IPS-15b (cell line): Measurements from ENCODE around the gene PLPPR3.
"Not testable (repeated sequence)": the region's sequence is repeated elsewhere in the genome, so short reads cannot be mapped to it uniquely, and the experiment has no call there.

Experiments used
- H3K27me3 ChIP-seq: one replicate; pipeline ENCODE4 v1.6.1; 2013; ENCODE audit warnings: low read length; ENCODE audit not compliant: control insufficient read depth, insufficient read depth
- H3K36me3 ChIP-seq: one replicate; pipeline ENCODE4 v1.6.1; 2013; ENCODE audit warnings: low read length; ENCODE audit not compliant: control insufficient read depth, insufficient read depth
- H3K4me1 ChIP-seq: one replicate; pipeline ENCODE4 v1.6.1; 2013; ENCODE audit warnings: mild to moderate bottlenecking, low read length; ENCODE audit not compliant: control insufficient read depth, insufficient read depth
- H3K4me3 ChIP-seq: one replicate; pipeline ENCODE4 v1.5.1; 2013; ENCODE audit warnings: low read depth, low read length
- H3K9ac ChIP-seq: one replicate; pipeline ENCODE4 v1.6.1; 2013; ENCODE audit warnings: low read depth, mild to moderate bottlenecking, low read length
- H3K9me3 ChIP-seq: one replicate; pipeline ENCODE4 v1.6.1; 2013; ENCODE audit warnings: mild to moderate bottlenecking, low read length; ENCODE audit not compliant: control insufficient read depth, insufficient read depth

The PLPPR3 gene

DNA sequence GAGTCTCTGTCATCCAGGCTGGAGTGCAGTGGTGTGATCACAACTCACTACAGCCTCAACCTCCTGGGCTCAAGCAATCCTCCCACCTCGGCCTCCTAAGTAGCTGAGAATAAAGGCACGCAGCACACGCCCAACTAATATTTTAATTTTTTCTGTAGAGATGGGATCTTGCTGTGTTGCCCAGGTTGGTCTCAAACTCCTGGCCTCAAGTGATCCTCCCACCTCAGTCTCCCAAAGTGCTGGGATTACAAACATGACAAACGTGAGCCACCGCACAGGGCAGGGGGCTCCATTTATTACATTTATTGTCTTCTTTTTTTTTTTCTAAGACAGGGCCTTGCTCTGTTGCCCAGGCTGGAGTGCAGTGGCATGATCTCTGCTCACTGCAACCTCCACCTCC lies 1.5 kb downstream of the PLPPR3 start:
- not testable (repeated sequence) for H3K36me3 ChIP-seq, H3K4me1 ChIP-seq, H3K9me3 ChIP-seq, H3K27me3 ChIP-seq, H3K4me3 ChIP-seq, H3K9ac ChIP-seq

DNA sequence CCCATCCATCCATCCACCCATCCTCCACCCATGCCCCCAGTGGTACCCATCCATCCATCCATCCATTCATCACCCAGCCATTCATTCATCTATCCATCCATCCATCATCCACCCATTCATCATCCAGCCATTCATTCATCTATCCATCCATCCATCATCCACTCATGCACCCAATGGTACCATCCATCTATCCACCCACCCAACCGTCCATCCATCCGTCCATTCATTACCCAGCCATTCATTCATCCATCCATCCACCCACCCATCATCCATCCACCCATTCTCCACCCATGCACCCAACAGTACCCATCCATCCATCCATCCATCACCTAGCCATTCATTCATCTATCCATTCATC lies 5.3 kb downstream of the PLPPR3 start:
- Histone ChIP-seq H3K36me3 (peaks cover 13% of the 10 kb centered on the region), H3K4me1 (no peaks in the 10 kb centered on the region), H3K27me3 (no peaks in the 10 kb centered on the region), H3K9me3 (no peaks in the 10 kb centered on the region), H3K9ac (no peak overlapping the region), H3K4me3 (no peak overlapping the region)

DNA sequence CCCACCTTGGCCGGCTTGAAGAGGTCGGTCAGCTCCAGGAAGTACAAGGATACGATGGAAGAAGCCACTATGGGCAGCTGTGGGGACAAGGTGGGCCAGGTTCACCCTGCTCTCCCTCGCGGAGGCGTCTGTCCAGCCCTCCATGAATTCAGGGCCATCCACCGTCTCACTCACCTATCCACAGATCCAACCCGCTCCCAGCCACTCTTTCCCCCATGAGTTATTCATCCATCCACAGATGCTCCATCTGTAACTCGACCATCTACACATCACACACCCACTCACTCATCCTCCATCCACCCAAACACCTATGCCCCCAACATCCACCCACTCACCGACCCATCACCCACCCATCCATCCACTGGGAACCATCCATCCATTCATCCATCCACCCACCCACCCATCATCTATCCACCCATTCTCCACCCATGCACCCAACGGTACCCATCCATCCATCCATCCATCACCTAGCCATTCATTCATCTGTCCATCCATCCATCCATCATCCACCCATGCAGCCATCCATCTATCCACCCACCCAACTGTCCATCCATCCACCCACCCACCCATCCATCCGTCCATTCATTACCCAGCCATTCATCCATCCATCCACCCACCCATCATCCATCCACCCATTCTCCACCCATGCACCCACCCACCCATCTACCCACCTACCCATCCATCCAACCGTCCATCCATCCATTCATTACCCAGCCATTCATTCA lies 5.8 kb downstream of the PLPPR3 start:
- H3K9me3 ChIP-seq: no peaks in the 10 kb centered on the region
- H3K36me3 ChIP-seq: peaks cover 18% of the 10 kb centered on the region
- no peaks in the 10 kb centered on the region for H3K27me3 ChIP-seq
- H3K4me3 ChIP-seq: no peak overlapping the region
- H3K4me1 ChIP-seq: no peaks in the 10 kb centered on the region
- no peak overlapping the region for H3K9ac ChIP-seq

DNA sequence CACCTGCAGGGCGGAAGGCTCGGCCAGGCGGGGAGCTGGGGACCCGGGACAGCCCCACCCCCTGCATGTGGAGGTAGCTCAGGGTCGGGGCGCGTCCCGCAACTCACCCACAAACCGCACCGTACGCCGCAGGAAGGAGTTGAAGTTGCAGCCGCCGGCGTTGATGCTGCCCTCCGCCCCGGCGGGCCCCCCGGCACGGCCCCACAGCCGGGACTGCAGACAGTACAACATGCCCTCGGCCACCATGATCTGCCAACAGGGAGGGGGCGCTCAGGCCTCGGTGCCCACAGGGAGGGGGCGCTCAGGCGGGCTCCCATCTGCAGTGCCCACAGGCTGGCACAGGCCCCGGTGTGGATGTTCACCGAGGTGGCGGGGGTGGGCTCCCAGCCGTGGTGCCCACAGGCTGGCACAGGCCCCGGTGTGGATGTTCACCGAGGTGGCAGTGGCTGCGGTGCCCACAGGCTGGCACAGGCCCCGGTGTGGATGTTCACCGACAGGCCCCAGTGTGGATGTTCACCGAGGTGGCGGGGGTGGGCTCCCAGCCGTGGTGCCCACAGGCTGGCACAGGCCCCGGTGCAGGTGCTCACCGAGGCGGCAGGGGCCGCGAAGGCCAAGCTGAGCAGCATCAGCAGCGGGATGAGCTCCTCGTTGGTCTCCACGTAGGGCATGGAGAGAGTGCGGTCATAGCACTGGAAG lies 6.5 kb downstream of the PLPPR3 start:
- no peaks in the 10 kb centered on the region for H3K4me1 ChIP-seq

DNA sequence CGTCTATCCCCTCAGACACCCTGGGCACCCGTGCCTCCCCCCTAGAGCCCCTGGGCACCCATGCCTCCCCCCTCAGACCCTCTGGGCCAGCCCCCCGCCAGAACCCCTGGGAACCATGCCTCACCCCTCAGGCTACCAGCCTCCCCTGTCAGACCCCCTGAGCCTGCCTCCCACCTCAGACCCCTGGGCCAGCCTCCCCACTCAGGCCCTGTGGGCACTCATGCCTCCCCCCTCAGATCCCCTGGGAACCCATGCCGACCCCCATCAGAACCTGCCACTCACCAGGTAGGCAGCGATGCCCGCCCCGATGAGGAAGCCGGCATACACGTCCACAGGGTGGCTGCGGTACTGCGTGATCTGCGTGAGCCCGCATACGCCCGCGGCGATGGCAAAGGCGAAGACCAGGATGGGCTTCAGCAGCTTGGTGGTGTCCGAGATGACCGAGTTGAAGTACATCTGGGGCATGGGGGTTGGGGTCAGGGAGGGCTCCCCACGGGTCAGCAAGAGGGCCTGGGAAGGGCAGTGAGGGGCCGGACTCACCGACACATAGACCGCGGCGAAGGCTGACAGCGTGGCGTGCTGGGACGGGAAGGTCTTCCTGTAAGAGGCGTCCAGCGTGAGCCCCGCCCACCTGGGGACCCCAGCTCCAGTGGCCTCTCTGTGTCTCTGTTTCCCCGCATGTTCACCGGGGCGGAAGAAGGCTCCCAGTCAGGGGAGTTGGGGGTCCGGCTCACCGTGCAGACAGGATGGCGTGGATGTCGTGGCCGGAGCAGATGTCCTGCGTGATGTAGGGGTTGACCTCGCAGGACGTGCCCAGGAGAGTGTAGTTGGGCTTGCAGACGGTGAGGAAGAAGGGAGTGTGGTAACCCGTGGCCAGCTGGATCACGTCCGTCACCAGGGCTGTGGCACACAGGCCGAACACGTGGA lies 7.3 kb downstream of the PLPPR3 start:
- Histone ChIP-seq H3K4me3 (no peak overlapping the region), H3K36me3 (peaks cover 34% of the 10 kb centered on the region), H3K9me3 (no peaks in the 10 kb centered on the region), H3K4me1 (no peaks in the 10 kb centered on the region), H3K9ac (no peak overlapping the region), H3K27me3 (no peaks in the 10 kb centered on the region)

More for the DNA sequence above, 6.5 kb downstream of the PLPPR3 start:
- Histone ChIP-seq H3K4me3 (no peak overlapping the region), H3K36me3 (peaks cover 25% of the 10 kb centered on the region), H3K27me3 (no peaks in the 10 kb centered on the region), H3K9ac (no peak overlapping the region), H3K9me3 (no peaks in the 10 kb centered on the region)

DNA sequence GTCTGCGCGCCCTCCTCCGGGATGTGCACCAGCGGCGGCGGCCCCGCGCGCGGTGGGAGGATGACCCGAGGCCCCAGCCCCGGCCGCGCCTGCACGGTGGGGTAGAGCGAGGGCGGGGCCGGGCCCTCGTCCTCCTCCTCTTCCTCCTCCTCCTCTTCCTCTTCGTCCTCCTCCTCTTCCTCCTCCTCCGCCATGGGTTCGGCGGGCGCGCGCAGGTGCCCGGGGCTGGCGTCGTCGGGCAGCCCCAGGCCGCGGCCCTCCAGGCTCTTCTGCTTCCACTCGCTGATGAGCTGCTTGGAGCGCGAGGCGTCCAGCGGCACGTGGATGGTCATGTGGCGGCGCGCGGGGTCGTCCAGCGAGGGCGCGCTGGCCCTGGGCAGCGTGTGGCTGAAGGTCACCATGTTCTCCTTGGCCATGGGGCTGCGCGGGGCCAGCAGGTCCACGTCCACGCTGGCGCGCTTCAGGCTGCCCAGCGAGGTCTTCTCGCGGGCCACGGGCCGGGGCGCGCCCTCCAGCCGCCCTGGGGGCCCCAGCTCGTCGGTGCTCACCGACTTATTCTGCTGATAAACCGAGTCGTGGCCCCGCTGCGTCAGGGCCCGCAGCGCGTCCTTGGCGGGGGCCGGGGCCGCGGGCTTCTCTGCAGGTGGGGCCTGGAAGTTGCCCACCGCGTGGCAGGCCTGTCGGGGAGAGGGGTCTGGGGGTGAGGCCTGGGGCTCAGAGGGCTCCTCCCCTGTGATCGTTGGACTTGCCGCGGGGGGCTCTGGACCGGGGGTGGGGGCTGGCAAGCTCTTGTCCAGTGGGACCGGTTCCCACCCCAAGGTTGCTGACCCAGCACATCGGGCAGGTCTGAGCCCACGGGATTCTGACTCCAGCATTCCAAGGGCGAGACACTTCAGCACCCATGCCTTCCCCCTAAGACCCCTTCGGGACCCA lies 8.3 kb downstream of the PLPPR3 start:
- no peaks in the 10 kb centered on the region for H3K4me1 ChIP-seq
- no peak overlapping the region for H3K9ac ChIP-seq
- H3K4me3 ChIP-seq: no peak overlapping the region
- H3K27me3 ChIP-seq: no peaks in the 10 kb centered on the region
- no peaks in the 10 kb centered on the region for H3K9me3 ChIP-seq
- H3K36me3 ChIP-seq: peaks cover 42% of the 10 kb centered on the region

DNA sequence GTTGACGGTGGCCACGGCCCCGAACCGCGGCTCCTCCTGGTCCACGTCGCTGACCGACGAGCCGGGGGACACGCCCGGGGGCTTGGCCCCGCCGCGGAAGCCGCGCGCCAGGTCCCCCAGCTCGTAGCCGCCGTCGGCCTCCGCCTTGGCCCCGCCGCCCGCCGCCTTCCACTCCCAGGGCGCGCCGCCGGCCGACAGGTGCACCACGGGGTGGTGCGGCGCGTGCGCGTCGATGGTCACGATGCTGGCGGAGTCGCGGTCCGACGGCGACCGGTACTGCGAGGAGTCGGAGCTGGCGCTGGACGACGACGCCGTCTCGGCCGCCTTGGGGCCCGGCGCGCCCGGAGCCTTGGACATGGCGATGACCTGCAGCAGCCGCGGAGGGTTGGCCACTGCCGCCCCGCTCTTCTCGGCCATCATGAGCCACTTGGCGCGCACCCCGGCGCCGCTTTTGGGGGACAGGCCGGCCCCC lies 9.0 kb downstream of the PLPPR3 start:
- Histone ChIP-seq H3K9ac (no peak overlapping the region), H3K27me3 (no peaks in the 10 kb centered on the region), H3K4me3 (no peak overlapping the region), H3K4me1 (no peaks in the 10 kb centered on the region), H3K36me3 (peaks cover 46% of the 10 kb centered on the region), H3K9me3 (no peaks in the 10 kb centered on the region)

DNA sequence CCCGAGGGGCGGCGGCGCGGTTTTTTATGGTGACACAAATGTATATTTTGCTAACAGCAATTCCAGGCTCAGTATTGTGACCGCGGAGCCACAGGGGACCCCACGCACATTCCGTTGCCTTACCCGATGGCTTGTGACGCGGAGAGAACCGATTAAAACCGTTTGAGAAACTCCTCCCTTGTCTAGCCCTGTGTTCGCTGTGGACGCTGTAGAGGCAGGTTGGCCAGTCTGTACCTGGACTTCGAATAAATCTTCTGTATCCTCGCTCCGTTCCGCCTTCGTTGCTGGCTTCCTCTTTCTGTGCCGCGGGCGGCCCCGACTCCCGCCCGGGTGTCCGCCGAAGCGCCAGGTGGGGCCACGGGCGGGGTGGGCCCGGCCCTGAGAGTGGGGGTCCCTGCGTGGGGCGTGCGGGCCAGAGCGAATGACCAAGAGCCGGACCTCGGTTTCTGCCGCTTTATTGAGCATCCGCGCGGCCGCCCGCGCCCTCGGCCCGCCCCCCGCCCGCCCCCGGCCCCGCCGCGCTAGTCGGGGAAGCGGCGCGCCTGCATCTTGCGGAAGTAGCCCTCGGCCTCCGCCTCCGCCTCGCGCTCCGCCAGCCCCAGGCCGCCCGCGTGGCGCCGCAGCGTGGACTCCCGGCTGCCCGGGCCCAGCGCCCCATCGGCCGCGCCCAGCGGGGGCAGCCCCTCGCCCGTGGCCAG lies 9.6 kb downstream of the PLPPR3 start:
- no peaks in the 10 kb centered on the region for H3K27me3 ChIP-seq
- H3K4me3 ChIP-seq: no peak overlapping the region
- peaks cover 50% of the 10 kb centered on the region for H3K36me3 ChIP-seq
- H3K9me3 ChIP-seq: no peaks in the 10 kb centered on the region
- H3K9ac ChIP-seq: no peak overlapping the region
- H3K4me1 ChIP-seq: no peaks in the 10 kb centered on the region

DNA sequence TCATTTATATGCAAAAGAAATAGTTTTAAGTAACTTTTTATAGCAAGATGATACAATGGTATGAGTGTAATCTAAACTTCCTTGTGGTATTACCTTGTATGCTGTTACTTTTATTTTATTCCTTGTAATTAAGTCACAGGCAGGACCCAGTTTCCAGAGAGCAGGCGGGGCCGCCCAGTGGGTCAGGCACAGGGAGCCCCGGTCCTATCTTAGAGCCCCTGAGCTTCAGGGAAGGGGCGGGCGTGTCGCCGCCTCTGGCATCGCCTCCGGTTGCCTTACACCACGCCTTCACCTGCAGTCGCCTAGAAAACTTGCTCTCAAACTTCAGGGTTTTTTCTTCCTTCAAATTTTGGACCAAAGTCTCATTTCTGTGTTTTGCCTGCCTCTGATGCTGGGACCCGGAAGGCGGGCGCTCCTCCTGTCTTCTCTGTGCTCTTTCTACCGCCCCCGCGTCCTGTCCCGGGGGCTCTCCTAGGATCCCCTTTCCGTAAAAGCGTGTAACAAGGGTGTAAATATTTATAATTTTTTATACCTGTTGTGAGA lies 10.2 kb downstream of the PLPPR3 start:
- no peak overlapping the region for H3K9ac ChIP-seq
- no peaks in the 10 kb centered on the region for H3K27me3 ChIP-seq
- no peaks in the 10 kb centered on the region for H3K9me3 ChIP-seq
- no peak overlapping the region for H3K4me3 ChIP-seq
- peaks cover 56% of the 10 kb centered on the region for H3K36me3 ChIP-seq
- no peaks in the 10 kb centered on the region for H3K4me1 ChIP-seq

DNA sequence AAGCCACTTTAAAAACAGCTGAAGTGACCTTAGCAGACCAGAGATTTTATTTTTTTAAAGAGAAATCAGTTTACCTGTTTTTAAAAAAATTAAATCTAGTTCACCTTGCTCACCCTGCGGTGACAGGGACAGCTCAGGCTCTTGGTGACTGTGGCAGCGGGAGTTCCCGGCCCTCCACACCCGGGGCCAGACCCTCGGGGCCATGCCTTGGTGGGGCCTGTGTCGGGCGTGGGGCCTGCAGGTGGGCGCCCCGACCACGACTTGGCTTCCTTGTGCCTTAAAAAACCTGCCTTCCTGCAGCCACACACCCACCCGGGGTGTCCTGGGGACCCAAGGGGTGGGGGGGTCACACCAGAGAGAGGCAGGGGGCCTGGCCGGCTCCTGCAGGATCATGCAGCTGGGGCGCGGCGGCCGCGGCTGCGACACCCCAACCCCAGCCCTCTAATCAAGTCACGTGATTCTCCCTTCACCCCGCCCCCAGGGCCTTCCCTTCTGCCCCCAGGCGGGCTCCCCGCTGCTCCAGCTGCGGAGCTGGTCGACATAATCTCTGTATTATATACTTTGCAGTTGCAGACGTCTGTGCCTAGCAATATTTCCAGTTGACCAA lies 10.8 kb downstream of the PLPPR3 start:
- peaks cover 62% of the 10 kb centered on the region for H3K36me3 ChIP-seq
- H3K9ac ChIP-seq: no peak overlapping the region

More for the DNA sequence above, 10.8 kb downstream of the PLPPR3 start:
- Histone ChIP-seq H3K27me3 (no peaks in the 10 kb centered on the region), H3K4me3 (no peak overlapping the region), H3K9me3 (no peaks in the 10 kb centered on the region), H3K4me1 (no peaks in the 10 kb centered on the region)
